Measurements from ENCODE around the gene SCN1B. TPM values are rescaled to one million over a fixed set of nuclear protein-coding genes. Genes with fewer than 3 reads are reported as not detected.

The SCN1B gene
- total and polyA plus RNA-seq, 10 of the 15 experiments (the other 5 are each of a cell fraction or from before 2014, with no cell fraction given): 0.04 to 0.54 (median 0.11) TPM; not detected in 3

DNA sequence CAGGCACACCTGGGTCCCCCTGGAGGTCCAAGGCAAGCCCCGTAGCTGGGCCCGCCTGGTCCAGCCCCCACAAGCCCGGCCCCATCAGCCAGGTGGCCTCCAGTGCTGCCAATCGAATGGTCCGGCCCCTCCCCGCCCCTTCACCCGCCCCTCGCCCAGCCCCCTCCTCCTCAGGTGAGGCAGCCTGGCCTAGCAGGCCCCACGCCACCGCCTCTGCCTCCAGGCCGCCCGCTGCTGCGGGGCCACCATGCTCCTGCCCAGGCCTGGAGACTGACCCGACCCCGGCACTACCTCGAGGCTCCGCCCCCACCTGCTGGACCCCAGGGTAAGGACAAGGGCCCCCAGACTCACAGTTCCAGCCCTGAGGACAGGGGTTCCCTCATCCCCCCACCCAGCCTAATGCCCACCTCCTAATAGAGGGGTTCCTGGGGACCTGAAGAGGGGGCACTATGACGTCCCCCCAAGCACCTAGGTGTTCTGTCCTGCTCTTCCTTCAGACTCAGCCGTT is 11.3 kb downstream of the SCN1B start, which contains the start of gene HPN:
HPN (plus strand) TSS at position 174 of the 508 bp plus-strand sequence. CDS start 786 bp downstream, outside the sequence.
- TF ChIP-seq, protein P1, sequence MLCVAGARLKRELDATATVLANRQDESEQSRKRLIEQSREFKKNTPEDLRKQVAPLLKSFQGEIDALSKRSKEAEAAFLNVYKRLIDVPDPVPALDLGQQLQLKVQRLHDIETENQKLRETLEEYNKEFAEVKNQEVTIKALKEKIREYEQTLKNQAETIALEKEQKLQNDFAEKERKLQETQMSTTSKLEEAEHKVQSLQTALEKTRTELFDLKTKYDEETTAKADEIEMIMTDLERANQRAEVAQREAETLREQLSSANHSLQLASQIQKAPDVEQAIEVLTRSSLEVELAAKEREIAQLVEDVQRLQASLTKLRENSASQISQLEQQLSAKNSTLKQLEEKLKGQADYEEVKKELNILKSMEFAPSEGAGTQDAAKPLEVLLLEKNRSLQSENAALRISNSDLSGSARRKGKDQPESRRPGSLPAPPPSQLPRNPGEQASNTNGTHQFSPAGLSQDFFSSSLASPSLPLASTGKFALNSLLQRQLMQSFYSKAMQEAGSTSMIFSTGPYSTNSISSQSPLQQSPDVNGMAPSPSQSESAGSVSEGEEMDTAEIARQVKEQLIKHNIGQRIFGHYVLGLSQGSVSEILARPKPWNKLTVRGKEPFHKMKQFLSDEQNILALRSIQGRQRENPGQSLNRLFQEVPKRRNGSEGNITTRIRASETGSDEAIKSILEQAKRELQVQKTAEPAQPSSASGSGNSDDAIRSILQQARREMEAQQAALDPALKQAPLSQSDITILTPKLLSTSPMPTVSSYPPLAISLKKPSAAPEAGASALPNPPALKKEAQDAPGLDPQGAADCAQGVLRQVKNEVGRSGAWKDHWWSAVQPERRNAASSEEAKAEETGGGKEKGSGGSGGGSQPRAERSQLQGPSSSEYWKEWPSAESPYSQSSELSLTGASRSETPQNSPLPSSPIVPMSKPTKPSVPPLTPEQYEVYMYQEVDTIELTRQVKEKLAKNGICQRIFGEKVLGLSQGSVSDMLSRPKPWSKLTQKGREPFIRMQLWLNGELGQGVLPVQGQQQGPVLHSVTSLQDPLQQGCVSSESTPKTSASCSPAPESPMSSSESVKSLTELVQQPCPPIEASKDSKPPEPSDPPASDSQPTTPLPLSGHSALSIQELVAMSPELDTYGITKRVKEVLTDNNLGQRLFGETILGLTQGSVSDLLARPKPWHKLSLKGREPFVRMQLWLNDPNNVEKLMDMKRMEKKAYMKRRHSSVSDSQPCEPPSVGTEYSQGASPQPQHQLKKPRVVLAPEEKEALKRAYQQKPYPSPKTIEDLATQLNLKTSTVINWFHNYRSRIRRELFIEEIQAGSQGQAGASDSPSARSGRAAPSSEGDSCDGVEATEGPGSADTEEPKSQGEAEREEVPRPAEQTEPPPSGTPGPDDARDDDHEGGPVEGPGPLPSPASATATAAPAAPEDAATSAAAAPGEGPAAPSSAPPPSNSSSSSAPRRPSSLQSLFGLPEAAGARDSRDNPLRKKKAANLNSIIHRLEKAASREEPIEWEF (IDR thresholded peaks at IDR 0.05; ENCODE audit: insufficient replicate concordance, low read depth, low read length): no peak
- TF ChIP-seq TBL1XR1 (IDR thresholded peaks at IDR 0.05; ENCODE audit: low read depth, low read length) (no peak), RAD21 (IDR thresholded peaks at IDR 0.05; ENCODE audit: insufficient read depth, low read depth, low read length) (no peak), POLR2A (IDR thresholded peaks at IDR 0.05; ENCODE audit: low read depth, low read length) (no peak), DPF2 (IDR thresholded peaks at IDR 0.05) (no peak), NR2C1 (IDR thresholded peaks at IDR 0.05) (no peak), FOS (IDR thresholded peaks at IDR 0.05; ENCODE audit: borderline replicate concordance, extremely low read depth, insufficient read length) (no peak), RBBP5 (conservative IDR thresholded peaks at IDR 0.05) (no peak)
- TF ChIP-seq, protein P2, sequence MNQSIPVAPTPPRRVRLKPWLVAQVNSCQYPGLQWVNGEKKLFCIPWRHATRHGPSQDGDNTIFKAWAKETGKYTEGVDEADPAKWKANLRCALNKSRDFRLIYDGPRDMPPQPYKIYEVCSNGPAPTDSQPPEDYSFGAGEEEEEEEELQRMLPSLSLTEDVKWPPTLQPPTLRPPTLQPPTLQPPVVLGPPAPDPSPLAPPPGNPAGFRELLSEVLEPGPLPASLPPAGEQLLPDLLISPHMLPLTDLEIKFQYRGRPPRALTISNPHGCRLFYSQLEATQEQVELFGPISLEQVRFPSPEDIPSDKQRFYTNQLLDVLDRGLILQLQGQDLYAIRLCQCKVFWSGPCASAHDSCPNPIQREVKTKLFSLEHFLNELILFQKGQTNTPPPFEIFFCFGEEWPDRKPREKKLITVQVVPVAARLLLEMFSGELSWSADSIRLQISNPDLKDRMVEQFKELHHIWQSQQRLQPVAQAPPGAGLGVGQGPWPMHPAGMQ (IDR thresholded peaks at IDR 0.05; ENCODE audit: borderline replicate concordance): no peak
- TF ChIP-seq, protein P3, sequence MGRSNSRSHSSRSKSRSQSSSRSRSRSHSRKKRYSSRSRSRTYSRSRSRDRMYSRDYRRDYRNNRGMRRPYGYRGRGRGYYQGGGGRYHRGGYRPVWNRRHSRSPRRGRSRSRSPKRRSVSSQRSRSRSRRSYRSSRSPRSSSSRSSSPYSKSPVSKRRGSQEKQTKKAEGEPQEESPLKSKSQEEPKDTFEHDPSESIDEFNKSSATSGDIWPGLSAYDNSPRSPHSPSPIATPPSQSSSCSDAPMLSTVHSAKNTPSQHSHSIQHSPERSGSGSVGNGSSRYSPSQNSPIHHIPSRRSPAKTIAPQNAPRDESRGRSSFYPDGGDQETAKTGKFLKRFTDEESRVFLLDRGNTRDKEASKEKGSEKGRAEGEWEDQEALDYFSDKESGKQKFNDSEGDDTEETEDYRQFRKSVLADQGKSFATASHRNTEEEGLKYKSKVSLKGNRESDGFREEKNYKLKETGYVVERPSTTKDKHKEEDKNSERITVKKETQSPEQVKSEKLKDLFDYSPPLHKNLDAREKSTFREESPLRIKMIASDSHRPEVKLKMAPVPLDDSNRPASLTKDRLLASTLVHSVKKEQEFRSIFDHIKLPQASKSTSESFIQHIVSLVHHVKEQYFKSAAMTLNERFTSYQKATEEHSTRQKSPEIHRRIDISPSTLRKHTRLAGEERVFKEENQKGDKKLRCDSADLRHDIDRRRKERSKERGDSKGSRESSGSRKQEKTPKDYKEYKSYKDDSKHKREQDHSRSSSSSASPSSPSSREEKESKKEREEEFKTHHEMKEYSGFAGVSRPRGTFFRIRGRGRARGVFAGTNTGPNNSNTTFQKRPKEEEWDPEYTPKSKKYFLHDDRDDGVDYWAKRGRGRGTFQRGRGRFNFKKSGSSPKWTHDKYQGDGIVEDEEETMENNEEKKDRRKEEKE (IDR thresholded peaks at IDR 0.05): no peak
- FAIRE-seq: no peak

More for the DNA sequence above, 11.3 kb downstream of the SCN1B start, which contains the start of gene HPN:
- ChIA-PET SMC1A (ENCODE audit: uncharacterized antibody, unreplicated experiment) (no interaction called here), RAD21 (ENCODE audit: unreplicated experiment) (no interaction called here), CTCF (no interaction called here), POLR2A (no interaction called here)
- H3K4me1 ChIP-seq (ENCODE audit: control insufficient read depth, insufficient read depth, low read length): peaks cover 13% of the 10 kb centered on the region
- BruUV-seq (replicated peaks): no TSS peak
- H3K4me2 ChIP-seq (ENCODE audit: control insufficient read depth, insufficient read depth): no peak within 1 kb of the TSS
- peaks cover 0 to 5% of the 10 kb centered on the region in 2 experiments; a peak in 3 of 4 replicates for H3K27me3 ChIP-seq (replicated peaks in 1 of 2; ENCODE audit: control insufficient read depth in 2 of 2, insufficient read depth in 2 of 2, low read length in 1 of 2)
- no peak within 1 kb of the TSS for H3K4me3 ChIP-seq
- in situ Hi-C loops (cut with MboI) (no loop called here), intact Hi-C loops (cut with micrococcal nuclease; ENCODE audit: unreplicated experiment) (no loop called here)
- no peaks in the 10 kb centered on the region for H3K36me3 ChIP-seq (ENCODE audit: control insufficient read depth in 2 of 2, insufficient read depth in 2 of 2, low read length in 1 of 2)
- peak within 1 kb of the TSS; percentile 34; the same call in 1 of the 2 replicates for H2AFZ ChIP-seq (ENCODE audit: control insufficient read depth, low read depth, low read length)
- no peak for ATAC-seq
- no peaks in the 10 kb centered on the region for H4K20me1 ChIP-seq (ENCODE audit: control insufficient read depth, insufficient read depth)
- WGBS (ENCODE audit: insufficient coverage, insufficient replicate concordance, low lambda C conversion rate, missing lambda C conversion rate): 71% methylated on average over 9 of the region's 19 CpGs
- no peaks in the 10 kb centered on the region for H3K79me2 ChIP-seq (ENCODE audit: control insufficient read depth, insufficient read depth, low read length)
- DNase-seq (ENCODE audit: low read depth, low spot score): no peak
- H3K27ac ChIP-seq (ENCODE audit: control insufficient read depth, insufficient read depth): no peak within 1 kb of the TSS
- H3K9ac ChIP-seq (ENCODE audit: control insufficient read depth, insufficient read depth, low read length): no peak within 1 kb of the TSS
- H3K9me3 ChIP-seq (replicated peaks; ENCODE audit: control insufficient read depth, insufficient read depth, low read length): no peaks in the 10 kb centered on the region
